Measurements from ENCODE around the gene CLNK.

CLNK gene

DNA sequence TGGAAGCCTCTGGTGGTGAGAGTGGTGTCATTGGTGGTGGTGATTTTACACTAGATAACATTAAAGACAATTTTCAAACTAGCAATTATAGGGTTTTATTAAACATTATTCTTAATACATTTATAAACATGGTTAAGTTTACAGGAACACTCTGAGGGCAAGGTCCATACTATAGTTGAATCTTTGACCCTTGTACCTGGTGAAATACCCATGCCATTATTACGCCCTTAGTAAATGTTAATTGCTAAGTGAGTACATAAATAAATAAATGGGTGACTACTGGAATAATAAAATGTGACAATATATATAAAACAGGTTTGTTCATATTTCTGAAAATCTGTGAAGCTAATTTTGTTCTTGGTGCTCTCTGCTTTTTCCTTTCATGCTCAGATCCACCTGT lies 13.6 kb upstream of the CLNK start:
- no peak for DNase-seq

DNA sequence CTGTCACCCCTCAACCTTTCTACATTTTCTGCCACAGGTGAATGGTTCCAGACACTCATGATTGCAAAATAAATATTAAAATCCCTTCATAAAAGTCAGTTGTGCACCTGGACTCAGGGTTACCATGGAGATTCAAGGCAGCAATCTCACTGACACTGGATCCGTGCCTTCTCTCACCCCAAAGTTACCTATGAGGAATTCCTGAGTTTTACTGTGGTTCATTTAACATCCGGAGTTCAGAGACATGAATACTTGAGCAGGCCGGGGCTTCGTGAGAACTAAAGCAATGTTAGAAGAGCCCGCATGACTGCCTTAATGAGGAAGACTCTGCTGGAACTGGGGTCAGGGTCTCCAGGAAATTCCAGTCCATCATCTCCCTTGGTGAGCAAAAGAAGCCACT lies 12.5 kb upstream of the CLNK start:
- no peak for DNase-seq

DNA sequence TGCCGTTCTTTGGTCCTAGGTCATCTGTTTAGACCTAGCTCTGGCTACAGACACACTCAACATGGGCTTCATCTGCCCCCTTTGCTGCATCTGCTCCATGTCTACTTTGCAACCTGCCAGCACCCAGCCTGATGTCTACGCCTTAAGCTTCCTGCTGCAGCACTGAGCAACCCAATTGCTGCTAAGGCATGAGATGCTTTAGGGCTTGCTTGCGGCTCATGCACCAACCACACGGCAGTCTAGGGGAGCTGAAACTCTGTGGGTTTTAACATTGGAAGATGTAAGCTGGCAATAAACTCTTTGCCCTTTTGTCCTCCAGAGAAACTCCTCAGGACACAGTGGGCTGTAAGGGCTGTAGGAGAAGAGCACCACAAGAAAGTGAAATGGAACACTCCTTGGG lies 11.7 kb upstream of the CLNK start:
- DNase-seq, result no peak

DNA sequence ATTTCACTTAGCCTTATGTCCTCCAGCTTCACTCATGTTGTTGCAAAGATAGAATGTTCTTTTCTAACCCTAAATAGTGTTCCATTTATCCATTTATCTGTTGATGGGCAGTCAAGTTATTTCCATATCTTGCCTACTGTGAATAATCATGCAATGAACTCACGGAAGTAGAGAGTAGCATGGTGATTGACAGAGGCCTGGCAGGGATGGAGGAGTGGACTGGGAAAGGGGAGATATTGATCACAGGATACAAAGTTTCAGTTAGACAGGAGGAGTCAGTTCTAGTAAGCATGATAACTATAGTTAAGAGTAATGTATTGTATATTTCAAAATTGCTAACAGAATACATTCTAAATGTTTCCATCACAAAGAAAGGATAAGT lies 10.3 kb upstream of the CLNK start:
- no peak for DNase-seq

DNA sequence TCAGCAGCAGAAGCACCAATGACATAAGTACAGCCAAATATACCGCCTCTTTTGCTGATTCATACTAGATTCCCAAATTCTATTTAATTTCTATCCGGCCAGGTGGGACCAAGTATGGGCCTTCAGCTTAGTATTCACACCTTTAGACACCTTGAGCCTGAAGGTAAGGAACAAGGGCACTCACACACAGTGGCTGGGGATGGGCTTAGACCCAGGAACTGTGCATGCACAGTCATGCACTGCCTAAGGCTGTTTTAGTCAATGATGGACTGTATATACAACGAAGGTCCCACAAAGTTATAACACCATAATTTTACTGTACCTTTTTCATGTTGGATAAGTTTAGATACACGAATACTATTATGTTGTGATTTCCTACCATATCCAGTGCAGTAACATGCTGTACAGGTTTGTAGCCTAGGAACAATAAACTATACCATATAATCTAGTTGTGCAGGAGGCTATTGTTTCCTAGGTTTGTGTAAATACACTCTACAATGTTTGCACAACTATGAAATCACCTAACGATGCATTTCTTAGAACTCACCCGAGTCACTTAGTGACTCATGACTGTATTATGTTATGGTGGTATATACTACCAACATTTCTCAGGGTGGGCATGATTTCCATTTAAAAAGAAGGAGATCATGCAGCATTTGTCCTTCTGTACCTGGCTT lies 9.7 kb upstream of the CLNK start:
- no peak for DNase-seq

DNA sequence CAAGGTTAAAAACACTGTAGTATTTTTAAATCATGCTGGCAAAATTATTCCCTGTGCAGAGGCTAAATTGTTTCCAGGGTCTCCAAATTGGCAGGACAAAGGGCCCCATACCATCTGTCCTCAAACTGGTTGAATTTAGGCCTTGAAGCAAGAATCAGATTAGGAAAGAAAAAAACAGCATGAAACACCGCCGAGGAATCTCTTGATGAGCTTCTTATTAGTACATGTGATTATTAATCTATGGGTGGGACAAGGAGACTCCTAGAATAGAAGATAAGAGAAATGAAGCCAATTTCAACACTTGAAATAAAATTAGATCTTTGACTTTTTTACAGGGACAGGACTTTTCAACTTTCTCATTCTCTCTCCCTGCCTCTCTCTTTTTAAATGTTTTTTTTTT lies 7.1 kb upstream of the CLNK start:
- no peak for DNase-seq

DNA sequence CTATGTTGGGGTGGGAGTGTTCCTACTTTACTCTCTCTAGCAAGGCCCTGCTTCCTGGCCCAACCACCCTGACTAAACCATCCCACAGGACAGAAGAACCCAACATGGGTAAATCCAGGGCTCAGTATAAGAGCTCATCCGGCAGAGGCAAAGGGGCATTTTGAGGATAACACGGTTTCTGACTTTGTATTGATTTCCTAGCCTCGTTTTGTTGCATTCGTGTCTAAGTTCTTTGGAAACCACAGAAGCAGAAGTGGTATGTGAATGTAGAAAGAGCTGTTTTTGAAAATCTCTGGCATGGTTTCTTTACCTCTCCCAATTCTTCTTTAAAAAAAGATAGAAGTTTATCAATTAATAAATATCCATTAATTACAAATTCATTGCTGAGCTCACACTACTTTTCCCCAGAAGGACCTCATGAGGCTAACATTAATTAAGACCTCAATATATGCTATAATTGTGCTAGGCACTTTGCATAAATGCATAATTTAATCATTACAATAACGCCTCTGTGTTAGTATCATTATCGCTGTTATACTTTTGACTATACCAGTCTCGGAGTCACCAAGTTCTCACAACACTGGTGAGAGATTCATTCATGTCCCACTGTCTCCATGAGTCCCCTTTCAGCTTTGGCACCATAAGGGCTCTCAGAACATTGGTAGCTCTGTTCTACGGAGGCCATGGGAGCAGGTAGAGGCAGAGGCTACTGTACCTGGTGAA lies 5.8 kb upstream of the CLNK start:
- no peak for DNase-seq

DNA sequence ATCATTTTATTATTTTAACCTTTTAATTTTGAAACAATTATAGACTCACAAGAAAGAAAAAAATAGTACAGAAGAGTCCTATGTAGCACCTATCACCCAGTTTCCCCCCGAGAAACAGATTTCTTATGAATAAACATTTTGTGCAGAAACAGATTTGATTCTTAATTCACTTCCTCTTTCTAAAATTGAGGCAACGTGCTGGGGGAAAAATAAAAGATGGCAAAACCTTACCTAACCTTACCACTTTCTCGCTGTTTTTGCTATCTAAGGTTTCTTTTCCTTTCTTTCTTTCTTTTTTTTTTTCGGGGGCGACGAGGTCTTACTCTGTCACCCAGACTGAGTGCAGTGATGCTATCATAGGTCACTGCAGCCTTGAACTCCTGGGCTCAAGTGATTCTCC lies 4.3 kb upstream of the CLNK start:
- DNase-seq, result no peak

DNA sequence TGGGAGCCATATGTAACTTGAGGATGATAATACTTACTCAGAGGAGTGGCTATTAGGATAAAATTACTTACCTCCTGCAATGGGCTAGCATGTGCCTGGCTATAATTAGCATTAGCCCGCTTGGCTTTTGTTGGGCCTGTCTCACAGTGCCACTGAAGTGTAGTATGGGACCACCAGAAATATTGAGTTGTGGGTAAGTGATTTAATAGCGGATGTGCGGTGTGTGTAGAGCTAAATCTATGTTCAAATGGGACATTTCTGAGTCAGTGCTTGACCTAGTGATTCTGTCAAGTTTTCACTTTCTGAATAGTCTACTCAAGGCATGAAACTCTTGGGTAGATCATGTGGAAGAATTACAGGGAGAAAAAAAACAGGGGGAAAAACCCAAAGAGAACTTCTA lies 3.5 kb upstream of the CLNK start:
- DNase-seq, result no peak

DNA sequence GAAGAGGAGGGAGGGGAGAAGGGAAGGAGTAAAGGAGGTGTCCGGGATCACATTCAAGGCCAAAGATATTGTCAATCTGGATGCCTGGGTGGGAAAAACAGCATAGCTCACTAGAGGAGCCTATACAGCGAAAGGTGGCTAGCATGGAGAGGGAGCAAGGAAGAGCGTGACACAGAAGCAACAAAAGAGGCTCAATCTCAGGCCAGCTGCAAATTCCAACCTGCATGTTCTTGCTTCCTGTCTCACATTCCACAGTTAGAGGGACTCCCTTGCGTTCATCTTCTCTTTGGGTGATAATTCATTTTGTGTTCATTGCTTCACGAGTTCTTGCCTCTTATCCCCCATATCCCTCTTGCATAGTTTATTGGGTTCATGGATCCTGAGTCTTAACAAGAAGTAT lies 3.0 kb upstream of the CLNK start:
- no peak for DNase-seq

DNA sequence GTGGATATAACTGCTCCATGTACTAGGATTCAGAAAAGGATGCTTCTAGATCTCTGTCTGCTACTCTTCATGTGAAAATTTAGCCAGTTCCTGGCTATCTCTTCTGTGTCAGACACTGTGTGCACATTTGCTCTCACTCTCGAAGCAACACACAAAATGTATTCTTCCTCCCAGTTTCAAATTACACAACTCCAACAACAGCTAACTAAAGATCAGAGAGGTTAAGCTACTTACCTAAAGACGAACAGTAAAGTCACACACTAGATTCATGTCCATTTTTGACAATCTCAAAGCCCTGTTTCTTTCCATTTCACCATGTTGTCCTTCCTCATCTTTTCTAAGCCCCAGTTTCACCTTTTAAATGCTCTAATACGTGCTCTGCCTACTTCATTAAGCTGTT lies 2.2 kb downstream of the CLNK start:
- no peak for DNase-seq

DNA sequence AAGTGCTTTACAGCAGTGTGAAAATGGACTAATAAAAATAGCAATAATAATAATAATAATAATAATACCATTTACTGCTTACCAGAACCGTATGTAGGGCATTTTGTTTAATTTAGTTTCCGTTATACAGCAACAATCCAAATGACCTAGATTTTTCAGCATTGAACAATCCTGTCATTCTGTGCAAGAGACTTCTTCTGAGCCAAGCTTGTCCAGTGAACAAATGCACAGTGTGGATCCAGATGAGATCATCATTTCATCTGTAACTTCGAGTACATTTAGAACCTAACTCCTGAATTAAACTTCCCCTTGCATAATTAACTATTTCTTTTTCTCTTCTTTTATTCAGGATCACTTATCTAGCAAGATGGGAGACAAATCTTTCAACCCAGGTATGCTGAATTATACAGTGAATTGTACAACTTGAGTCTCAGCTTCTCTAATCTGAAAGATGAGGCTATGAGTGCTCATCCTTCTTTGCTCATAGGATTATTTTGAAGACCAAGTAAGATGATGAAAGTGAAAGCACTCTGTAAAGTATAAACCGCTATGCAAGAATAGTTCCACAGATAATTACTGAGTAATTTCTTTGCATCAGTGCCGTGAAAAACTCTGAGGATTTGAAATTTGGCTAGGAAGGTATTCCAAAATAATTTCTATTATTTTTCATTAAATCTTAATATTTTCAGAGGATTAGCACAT lies 6.6 kb downstream of the CLNK start:
- DNase-seq, result no peak

DNA sequence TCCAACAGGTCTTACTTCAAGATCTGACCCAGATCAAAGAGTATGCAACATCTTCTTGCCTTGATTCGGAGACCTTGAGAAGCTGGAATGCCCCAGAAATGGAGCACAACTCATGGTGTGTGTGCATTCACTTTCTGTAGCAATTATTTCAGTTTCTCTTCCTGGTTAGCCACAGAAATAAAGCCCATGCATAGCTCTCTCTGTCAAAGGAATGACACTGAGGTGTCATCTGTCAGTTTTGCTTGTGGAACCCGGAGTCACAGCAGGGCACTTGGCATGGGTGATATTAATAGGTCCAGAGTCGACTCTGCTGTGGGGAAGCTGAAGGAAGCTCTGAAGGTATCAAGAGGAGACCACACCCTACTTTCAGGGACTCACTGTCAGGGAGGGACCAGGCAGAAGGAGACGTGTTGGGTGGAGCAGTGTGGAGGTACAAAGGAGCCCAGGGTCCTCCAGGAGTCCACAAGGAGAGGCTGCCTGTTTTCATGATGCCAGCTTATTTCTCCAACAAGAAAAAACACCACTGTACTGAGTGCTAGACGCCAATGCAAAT lies 10.7 kb downstream of the CLNK start:
- no peak for DNase-seq

DNA sequence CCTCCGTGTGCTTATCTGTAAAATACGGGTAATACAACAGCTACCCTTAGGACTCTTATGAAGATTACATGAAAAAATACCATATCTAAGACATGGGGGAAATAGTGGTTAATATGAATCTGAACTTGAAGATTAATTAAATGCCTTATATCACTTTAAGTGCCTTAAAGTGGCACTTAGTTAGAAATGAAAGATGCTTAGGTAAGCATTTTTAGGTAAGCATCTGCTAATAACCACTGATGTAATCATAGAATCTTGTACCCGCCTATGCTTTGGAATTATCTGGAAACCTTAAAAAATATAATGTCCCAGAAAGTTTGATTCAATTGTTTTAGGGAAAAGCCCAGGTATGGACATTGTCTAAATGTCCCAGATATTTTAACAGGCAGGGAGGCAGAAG lies 12.2 kb downstream of the CLNK start:
- DNase-seq, result no peak

DNA sequence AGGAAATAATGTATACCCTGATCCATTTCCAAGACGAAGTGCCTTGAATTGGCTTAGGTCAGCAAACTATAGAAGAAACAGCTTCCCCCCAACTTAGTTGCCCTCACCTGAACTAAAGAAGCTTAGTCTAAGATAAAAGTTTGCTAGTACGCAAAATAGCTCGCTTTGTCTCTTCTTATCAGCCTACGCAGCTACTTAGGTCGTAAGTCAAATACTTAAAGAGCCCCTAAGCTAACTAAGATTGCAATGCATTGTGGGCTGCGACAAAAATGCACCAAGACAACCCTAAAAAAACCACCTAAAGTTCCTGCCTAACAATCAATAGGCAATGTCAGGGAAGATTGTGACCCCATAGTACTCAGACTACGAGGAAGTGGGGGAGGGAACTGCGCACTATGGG lies 12.8 kb downstream of the CLNK start:
- DNase-seq, result no peak

DNA sequence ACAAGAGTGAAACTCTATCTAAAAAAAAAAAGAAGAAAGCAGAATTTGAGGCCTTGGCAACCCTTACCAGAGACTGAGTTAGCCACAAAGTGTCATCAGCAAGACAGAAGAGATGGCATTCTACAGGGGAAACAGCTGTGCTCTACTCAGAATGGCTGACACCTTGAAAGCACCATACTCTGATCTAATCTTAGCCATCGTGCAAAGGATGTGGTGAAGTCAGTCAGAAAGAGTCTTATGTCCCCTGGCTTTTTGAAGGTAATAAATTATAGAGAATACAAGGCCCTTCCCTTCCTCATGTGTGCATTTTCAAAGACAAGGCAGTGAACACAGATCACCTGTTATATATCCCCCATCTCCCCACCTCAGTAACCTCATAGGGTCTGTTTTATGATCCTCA lies 13.2 kb downstream of the CLNK start:
- no peak for DNase-seq

DNA sequence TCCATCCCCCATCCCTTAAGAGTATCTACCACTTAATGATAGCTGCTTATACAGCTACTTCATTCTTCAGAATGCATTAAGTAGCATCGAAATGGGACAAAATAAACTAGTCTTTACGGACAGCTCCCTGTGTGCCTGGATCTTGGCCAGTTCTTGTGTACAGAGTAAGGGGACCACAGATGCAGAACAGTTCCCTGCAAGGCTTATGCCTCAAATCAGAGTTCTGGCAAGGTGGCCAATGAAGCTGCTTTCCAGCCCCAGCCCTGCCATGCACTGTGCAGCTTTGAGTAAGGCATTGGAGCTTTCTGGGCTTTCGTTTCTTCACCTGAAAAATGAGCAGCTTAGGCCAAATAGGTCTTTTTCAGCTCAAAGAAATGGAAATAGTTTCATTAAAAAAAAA lies 14.2 kb downstream of the CLNK start:
- DNase-seq, result no peak

DNA sequence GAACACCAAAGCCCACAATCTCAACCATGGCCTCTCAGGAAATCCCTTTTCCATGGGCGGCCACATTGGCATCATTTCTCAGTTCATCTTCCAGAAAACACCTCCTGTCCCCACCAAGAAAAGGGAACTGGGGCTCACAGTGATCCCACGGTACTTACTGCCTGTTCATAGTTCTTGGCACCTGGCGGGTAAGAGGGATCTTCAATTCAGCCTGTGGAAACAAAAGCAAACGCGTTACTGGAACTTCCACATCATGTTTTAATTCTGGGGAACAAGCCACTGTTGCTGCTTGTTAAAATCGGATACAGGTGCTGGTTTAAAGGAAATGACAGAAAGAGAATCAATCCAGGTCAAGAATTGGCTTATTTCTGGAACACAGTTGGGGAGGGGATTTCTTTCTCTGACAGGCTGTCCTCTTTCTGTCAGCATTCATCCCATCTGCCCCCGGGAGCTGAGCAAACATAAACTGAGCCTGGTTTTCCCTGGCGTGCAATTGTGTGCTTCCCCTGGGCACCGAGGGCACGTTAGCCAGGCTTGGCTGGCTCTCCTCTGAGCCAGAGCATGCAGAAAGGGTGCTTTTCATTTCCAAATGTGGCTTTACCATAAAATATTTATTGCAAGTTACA lies 16.8 kb downstream of the CLNK start:
- no peak for DNase-seq

DNA sequence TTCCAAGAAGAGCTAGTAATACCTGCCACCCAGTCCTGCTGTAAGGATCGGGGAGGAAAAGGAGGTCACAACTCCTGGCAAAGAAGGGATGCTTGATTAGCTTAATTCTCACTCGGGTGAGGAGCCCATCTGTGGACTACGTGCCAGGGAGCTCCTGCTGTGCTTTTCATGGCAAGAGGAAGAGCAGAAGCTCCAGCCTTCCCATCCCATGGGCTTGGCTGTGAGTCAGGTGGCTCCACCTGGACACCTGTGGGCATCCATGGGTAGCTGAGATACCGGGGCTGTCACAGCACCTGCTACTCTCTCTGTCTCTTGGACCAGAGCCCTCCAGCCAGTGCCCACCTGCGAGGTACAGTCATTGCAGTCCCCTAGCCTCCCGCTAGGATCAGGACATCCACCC lies 18.0 kb downstream of the CLNK start:
- DNase-seq, result no peak

DNA sequence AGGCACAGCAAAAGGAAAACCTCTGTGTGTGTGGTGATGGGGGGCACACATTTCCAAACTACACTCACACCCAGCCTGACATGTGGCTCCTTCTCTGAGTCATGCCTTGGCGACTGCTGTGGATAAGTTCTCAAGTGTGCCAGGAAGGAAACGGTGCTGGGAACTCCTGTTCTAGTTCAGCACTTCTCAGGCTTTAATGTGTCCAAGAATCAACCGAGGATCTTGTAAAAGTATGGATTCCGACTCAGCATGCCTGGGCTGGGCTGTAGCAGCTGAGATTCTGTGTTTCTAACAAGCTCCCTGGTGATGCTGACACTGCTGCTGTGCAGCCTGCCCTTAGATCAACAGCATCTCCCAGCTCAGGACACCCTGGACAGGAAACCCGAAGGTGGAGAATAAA lies 20.2 kb downstream of the CLNK start:
- no peak for DNase-seq

DNA sequence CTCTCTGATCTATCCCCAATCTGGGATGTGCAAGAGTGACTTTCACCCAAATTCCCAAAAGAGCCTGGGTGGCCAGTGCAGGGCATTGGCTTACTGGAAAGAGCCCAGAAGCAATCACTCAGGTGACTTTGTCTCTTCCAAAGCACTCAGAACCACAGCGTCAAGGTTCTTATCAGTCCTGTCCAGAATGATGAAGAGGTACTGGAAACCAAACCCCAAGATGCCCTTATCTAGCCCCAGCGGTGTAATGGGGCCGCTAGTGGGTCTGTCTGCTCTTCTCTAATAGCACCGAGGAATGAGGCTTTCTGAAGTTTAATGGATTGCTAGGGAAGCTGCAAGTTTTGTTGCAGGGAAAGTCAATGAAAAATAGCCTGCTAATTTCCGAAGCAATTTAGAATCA lies 21.6 kb downstream of the CLNK start:
- no peak for DNase-seq

DNA sequence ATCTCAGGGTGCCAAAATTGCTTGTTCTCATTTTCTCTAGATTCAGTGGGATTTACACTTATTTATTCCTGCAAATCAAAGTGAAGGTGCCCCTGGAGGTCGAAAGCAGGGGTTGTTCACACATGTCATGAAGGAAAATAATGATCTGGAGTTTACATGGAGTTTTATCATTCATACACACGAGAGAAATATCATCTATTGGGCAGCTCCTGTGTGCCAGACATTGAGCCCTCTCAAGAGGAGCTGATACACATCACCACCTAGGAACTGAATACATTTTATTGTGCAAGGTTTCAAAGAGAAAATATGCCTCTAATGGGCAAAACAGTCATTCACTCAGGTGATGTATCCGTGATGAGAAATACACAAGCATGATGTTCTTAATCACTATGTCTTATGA lies 23.5 kb downstream of the CLNK start:
- no peak for DNase-seq

DNA sequence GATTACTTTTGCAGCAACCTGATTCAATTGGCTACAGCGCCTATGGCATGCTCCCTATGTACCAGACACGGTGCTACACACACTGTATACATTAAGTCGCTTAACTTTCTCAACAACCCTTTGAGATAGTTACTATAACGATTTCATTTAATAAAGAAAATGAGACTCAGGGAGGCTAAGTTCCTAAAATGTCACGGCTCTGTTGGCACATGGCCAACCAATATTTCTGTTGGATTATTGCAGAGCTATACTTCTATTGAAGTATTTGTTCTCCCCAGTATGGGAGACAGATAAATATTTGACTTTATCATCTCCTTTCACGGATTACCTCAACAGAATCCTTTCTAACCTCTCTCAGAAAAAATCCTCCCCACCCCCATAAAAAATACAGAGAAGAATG lies 25.3 kb downstream of the CLNK start:
- DNase-seq, result no peak

DNA sequence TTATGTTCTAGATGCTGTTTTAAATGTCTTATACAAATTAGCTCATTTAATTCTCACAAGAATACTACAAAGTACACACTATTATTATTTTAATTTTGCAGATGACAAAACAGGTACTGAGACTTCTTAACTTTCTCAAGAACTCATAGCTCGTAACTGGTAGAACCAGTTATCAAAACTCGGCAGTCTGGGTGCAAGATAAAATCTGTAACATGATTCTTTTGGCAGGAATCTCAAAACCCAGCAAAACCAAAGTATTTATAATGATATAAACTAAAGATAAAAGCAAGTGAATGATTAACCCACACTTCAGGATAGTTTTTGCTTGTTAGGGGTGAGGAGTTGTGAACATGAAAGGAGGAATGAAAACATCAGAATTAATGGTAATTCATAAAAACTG lies 27.6 kb downstream of the CLNK start:
- DNase-seq, result no peak
